Measurements from ENCODE around the gene KRT25.

Gene KRT25, protein sequence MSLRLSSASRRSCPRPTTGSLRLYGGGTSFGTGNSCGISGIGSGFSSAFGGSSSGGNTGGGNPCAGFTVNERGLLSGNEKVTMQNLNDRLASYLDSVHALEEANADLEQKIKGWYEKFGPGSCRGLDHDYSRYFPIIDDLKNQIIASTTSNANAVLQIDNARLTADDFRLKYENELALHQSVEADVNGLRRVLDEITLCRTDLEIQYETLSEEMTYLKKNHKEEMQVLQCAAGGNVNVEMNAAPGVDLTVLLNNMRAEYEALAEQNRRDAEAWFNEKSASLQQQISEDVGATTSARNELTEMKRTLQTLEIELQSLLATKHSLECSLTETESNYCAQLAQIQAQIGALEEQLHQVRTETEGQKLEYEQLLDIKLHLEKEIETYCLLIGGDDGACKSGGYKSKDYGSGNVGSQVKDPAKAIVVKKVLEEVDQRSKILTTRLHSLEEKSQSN

GRCh38 chr17:40755231-40755630, at the start of gene KRT25:
Gene KRT25 (minus strand): TSS chr17:40755331. CDS start chr17:40755271, 60 bp downstream.
- no peak for TF ChIP-seq NFIC (IDR thresholded peaks at IDR 0.05)
- TF ChIP-seq EP300 (IDR thresholded peaks at IDR 0.05; ENCODE audit: borderline replicate concordance): no peak
- no peak for TF ChIP-seq TAF1 (IDR thresholded peaks at IDR 0.05; ENCODE audit: low read depth)
- TF ChIP-seq, protein P1, sequence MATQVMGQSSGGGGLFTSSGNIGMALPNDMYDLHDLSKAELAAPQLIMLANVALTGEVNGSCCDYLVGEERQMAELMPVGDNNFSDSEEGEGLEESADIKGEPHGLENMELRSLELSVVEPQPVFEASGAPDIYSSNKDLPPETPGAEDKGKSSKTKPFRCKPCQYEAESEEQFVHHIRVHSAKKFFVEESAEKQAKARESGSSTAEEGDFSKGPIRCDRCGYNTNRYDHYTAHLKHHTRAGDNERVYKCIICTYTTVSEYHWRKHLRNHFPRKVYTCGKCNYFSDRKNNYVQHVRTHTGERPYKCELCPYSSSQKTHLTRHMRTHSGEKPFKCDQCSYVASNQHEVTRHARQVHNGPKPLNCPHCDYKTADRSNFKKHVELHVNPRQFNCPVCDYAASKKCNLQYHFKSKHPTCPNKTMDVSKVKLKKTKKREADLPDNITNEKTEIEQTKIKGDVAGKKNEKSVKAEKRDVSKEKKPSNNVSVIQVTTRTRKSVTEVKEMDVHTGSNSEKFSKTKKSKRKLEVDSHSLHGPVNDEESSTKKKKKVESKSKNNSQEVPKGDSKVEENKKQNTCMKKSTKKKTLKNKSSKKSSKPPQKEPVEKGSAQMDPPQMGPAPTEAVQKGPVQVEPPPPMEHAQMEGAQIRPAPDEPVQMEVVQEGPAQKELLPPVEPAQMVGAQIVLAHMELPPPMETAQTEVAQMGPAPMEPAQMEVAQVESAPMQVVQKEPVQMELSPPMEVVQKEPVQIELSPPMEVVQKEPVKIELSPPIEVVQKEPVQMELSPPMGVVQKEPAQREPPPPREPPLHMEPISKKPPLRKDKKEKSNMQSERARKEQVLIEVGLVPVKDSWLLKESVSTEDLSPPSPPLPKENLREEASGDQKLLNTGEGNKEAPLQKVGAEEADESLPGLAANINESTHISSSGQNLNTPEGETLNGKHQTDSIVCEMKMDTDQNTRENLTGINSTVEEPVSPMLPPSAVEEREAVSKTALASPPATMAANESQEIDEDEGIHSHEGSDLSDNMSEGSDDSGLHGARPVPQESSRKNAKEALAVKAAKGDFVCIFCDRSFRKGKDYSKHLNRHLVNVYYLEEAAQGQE (IDR thresholded peaks at IDR 0.05; ENCODE audit: low read depth): no peak

DNA sequence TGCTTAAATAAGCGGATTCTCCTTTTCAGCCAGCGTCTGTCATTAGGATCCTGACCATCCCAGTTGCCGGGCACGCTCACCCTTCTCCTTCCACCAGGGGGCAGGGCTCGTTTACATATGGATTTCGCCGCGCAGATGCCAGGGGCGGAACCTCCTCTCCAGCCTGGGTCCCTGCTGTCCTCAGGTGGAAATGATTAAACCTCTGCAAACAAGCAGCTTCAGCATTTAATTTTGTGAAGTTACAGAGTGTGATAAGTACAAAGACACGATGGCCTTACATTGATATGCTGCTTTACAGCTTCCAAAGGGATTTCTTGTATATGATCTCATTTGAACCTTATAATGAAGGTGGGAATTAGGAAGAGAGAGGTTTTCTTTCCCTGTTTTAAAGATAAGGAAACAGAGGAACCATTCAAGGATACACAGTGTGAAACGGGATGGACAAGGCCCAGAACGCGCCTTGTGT, 48.5 kb upstream of the KRT25 start:
- no peak for TF ChIP-seq EGR1 (IDR thresholded peaks at IDR 0.05)
- no peak for TF ChIP-seq YY1 (IDR thresholded peaks at IDR 0.05; ENCODE audit: low read depth)
- no peak for TF ChIP-seq TAF1 (IDR thresholded peaks at IDR 0.05; ENCODE audit: low read depth)
- TF ChIP-seq RAD21 (IDR thresholded peaks at IDR 0.05; ENCODE audit: low read depth): peak; percentile 92
- TF ChIP-seq NFIC (IDR thresholded peaks at IDR 0.05): no peak
- TF ChIP-seq, protein P1 (IDR thresholded peaks at IDR 0.05; ENCODE audit: low read depth): no peak
- TF ChIP-seq CEBPB (IDR thresholded peaks at IDR 0.05): no peak
- TF ChIP-seq USF1 (IDR thresholded peaks at IDR 0.05): no peak
- 0 out of 2 replicates have a peak, but pooled peaks have one; percentile 43 for TF ChIP-seq TEAD4 (IDR thresholded peaks at IDR 0.05)

DNA sequence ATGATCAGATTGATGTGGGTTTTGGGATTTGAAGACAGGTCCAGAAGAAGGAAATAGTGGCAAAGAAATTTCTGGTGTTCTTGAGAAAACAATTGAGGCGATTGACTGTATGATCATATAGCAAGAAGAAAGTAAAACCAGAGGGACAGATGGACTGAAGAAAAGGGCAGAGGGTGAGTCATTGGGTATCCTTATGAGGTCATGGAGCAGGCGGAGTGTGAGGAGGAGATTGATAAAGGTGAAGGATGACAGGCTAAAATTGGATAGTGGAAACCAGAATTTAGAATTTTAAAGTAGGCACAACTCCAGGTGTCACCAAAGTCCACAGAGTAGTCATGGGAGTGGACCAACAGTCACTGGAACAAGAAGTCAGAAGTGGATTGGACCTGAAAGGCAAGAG, 46.0 kb upstream of the KRT25 start:
- TF ChIP-seq FOXM1 (IDR thresholded peaks at IDR 0.05; ENCODE audit: borderline replicate concordance, low read depth) (no peak), EGR1 (IDR thresholded peaks at IDR 0.05) (no peak), MAX (IDR thresholded peaks at IDR 0.05) (no peak), EP300 (IDR thresholded peaks at IDR 0.05; ENCODE audit: borderline replicate concordance) (no peak), TCF12 (IDR thresholded peaks at IDR 0.05; ENCODE audit: low read depth) (no peak), ZBTB7A (IDR thresholded peaks at IDR 0.05; ENCODE audit: low read depth) (no peak), NFIC (IDR thresholded peaks at IDR 0.05) (no peak), USF1 (IDR thresholded peaks at IDR 0.05) (no peak), RAD21 (IDR thresholded peaks at IDR 0.05; ENCODE audit: low read depth) (no peak), TAF1 (IDR thresholded peaks at IDR 0.05; ENCODE audit: low read depth) (no peak)

GRCh38 chr17:40800381-40800780, 45.2 kb upstream of the KRT25 start:
- TF ChIP-seq, protein P1 (IDR thresholded peaks at IDR 0.05; ENCODE audit: low read depth): no peak
- no peak for TF ChIP-seq YY1 (IDR thresholded peaks at IDR 0.05; ENCODE audit: low read depth)
- TF ChIP-seq USF1 (IDR thresholded peaks at IDR 0.05): no peak
- no peak for TF ChIP-seq EP300 (IDR thresholded peaks at IDR 0.05; ENCODE audit: borderline replicate concordance)
- TF ChIP-seq FOXM1 (IDR thresholded peaks at IDR 0.05; ENCODE audit: borderline replicate concordance, low read depth): no peak
- TF ChIP-seq RAD21 (IDR thresholded peaks at IDR 0.05; ENCODE audit: low read depth): no peak
- TF ChIP-seq NFIC (IDR thresholded peaks at IDR 0.05): no peak
- no peak for TF ChIP-seq CREB1 (IDR thresholded peaks at IDR 0.05; ENCODE audit: low read depth)
- TF ChIP-seq TAF1 (IDR thresholded peaks at IDR 0.05; ENCODE audit: low read depth): no peak
- TF ChIP-seq MAX (IDR thresholded peaks at IDR 0.05): no peak
- TF ChIP-seq ZBTB7A (IDR thresholded peaks at IDR 0.05; ENCODE audit: low read depth): no peak
- TF ChIP-seq TEAD4 (IDR thresholded peaks at IDR 0.05): no peak
- TF ChIP-seq EGR1 (IDR thresholded peaks at IDR 0.05): no peak
- no peak for TF ChIP-seq CEBPB (IDR thresholded peaks at IDR 0.05)
- no peak for TF ChIP-seq TCF12 (IDR thresholded peaks at IDR 0.05; ENCODE audit: low read depth)
